ENCODE results near the gene KCNK10.
A peak's percentile ranks its signal among the peaks of the same experiment; 100 is the strongest.

Gene KCNK10

GRCh38 chr14:88185843-88186242 lies 137.2 kb downstream of the KCNK10 start:
- no peak for TF ChIP-seq SUZ12 (IDR thresholded peaks at IDR 0.05; ENCODE audit: extremely low read depth, insufficient read depth, insufficient read length)
- TF ChIP-seq YY1 (IDR thresholded peaks at IDR 0.05; ENCODE audit: insufficient read depth, insufficient read length) = no peak
- TF ChIP-seq ZNF274 (IDR thresholded peaks at IDR 0.05; ENCODE audit: low read depth, low read length) = no peak
- no peak overlapping the region for H3K9ac ChIP-seq (ENCODE audit: insufficient read length, low read depth)
- no peak overlapping the region for H3K4me3 ChIP-seq (ENCODE audit: insufficient read length, low read depth)
- DNase-seq (ENCODE audit: low read depth, low spot score) = no peak
- H3K27me3 ChIP-seq (ENCODE audit: insufficient read depth, insufficient read length) = no peaks in the 10 kb centered on the region
- no peaks in the 10 kb centered on the region for H3K36me3 ChIP-seq (ENCODE audit: insufficient read depth, insufficient read length, low read length)
- H3K4me1 ChIP-seq (ENCODE audit: insufficient read depth, insufficient read length) = no peaks in the 10 kb centered on the region
- no peaks in the 10 kb centered on the region for H3K9me3 ChIP-seq (ENCODE audit: insufficient read depth, low read length)

GRCh38 chr14:88184956-88185355 lies 138.1 kb downstream of the KCNK10 start:
- Histone ChIP-seq H3K9me3 (ENCODE audit: insufficient read depth, low read length) (no peaks in the 10 kb centered on the region), H3K27me3 (ENCODE audit: insufficient read depth, insufficient read length) (no peaks in the 10 kb centered on the region), H3K4me3 (ENCODE audit: insufficient read length, low read depth) (no peak overlapping the region), H3K4me1 (ENCODE audit: insufficient read depth, insufficient read length) (no peaks in the 10 kb centered on the region), H3K36me3 (ENCODE audit: insufficient read depth, insufficient read length, low read length) (no peaks in the 10 kb centered on the region), H3K9ac (ENCODE audit: insufficient read length, low read depth) (no peak overlapping the region)
- TF ChIP-seq YY1 (IDR thresholded peaks at IDR 0.05; ENCODE audit: insufficient read depth, insufficient read length) (no peak), ZNF274 (IDR thresholded peaks at IDR 0.05; ENCODE audit: low read depth, low read length) (no peak), SUZ12 (IDR thresholded peaks at IDR 0.05; ENCODE audit: extremely low read depth, insufficient read depth, insufficient read length) (no peak)
- DNase-seq (ENCODE audit: low read depth, low spot score) = no peak

GRCh38 chr14:88181072-88181471 lies 142.0 kb downstream of the KCNK10 start:
- Histone ChIP-seq H3K9me3 (ENCODE audit: insufficient read depth, low read length) (no peaks in the 10 kb centered on the region), H3K4me3 (ENCODE audit: insufficient read length, low read depth) (no peak overlapping the region), H3K4me1 (ENCODE audit: insufficient read depth, insufficient read length) (no peaks in the 10 kb centered on the region), H3K36me3 (ENCODE audit: insufficient read depth, insufficient read length, low read length) (no peaks in the 10 kb centered on the region), H3K27me3 (ENCODE audit: insufficient read depth, insufficient read length) (no peaks in the 10 kb centered on the region), H3K9ac (ENCODE audit: insufficient read length, low read depth) (no peak overlapping the region)
- no peak for DNase-seq (ENCODE audit: low read depth, low spot score)
- TF ChIP-seq YY1 (IDR thresholded peaks at IDR 0.05; ENCODE audit: insufficient read depth, insufficient read length) (no peak), ZNF274 (IDR thresholded peaks at IDR 0.05; ENCODE audit: low read depth, low read length) (no peak), SUZ12 (IDR thresholded peaks at IDR 0.05; ENCODE audit: extremely low read depth, insufficient read depth, insufficient read length) (no peak)

- no peak overlapping the region for H3K9ac ChIP-seq (ENCODE audit: insufficient read length, low read depth)
- H3K9me3 ChIP-seq (ENCODE audit: insufficient read depth, low read length) = no peaks in the 10 kb centered on the region
- H3K4me3 ChIP-seq (ENCODE audit: insufficient read length, low read depth) = no peak overlapping the region
- H3K27me3 ChIP-seq (ENCODE audit: insufficient read depth, insufficient read length) = no peaks in the 10 kb centered on the region
- no peaks in the 10 kb centered on the region for H3K36me3 ChIP-seq (ENCODE audit: insufficient read depth, insufficient read length, low read length)
- DNase-seq (ENCODE audit: low read depth, low spot score) = no peak
- H3K4me1 ChIP-seq (ENCODE audit: insufficient read depth, insufficient read length) = no peaks in the 10 kb centered on the region
- TF ChIP-seq ZNF274 (IDR thresholded peaks at IDR 0.05; ENCODE audit: low read depth, low read length) (no peak), SUZ12 (IDR thresholded peaks at IDR 0.05; ENCODE audit: extremely low read depth, insufficient read depth, insufficient read length) (no peak), YY1 (IDR thresholded peaks at IDR 0.05; ENCODE audit: insufficient read depth, insufficient read length) (no peak)
These were observed 143.4 kb downstream of the KCNK10 start for GRCh38 chr14:88179716-88180115.

- H3K9ac ChIP-seq (ENCODE audit: insufficient read length, low read depth) = no peak overlapping the region
- no peak for DNase-seq (ENCODE audit: low read depth, low spot score)
- no peak overlapping the region for H3K4me3 ChIP-seq (ENCODE audit: insufficient read length, low read depth)
- no peaks in the 10 kb centered on the region for H3K4me1 ChIP-seq (ENCODE audit: insufficient read depth, insufficient read length)
- TF ChIP-seq YY1 (IDR thresholded peaks at IDR 0.05; ENCODE audit: insufficient read depth, insufficient read length) (no peak), SUZ12 (IDR thresholded peaks at IDR 0.05; ENCODE audit: extremely low read depth, insufficient read depth, insufficient read length) (no peak), ZNF274 (IDR thresholded peaks at IDR 0.05; ENCODE audit: low read depth, low read length) (no peak)
- H3K36me3 ChIP-seq (ENCODE audit: insufficient read depth, insufficient read length, low read length) = no peaks in the 10 kb centered on the region
- peaks cover 3% of the 10 kb centered on the region; the same call in 1 of the 2 replicates for H3K9me3 ChIP-seq (ENCODE audit: insufficient read depth, low read length)
- H3K27me3 ChIP-seq (ENCODE audit: insufficient read depth, insufficient read length) = no peaks in the 10 kb centered on the region
These were observed 152.7 kb downstream of the KCNK10 start for GRCh38 chr14:88170333-88170732.

GRCh38 chr14:88168498-88169165 lies 154.4 kb downstream of the KCNK10 start:
- H3K4me1 ChIP-seq (ENCODE audit: insufficient read depth, insufficient read length) = no peaks in the 10 kb centered on the region
- no peaks in the 10 kb centered on the region for H3K27me3 ChIP-seq (ENCODE audit: insufficient read depth, insufficient read length)
- peaks cover 3% of the 10 kb centered on the region; the same call in 1 of the 2 replicates for H3K9me3 ChIP-seq (ENCODE audit: insufficient read depth, low read length)
- H3K9ac ChIP-seq (ENCODE audit: insufficient read length, low read depth) = no peak overlapping the region
- H3K36me3 ChIP-seq (ENCODE audit: insufficient read depth, insufficient read length, low read length) = no peaks in the 10 kb centered on the region
- DNase-seq (ENCODE audit: low read depth, low spot score) = peak; percentile 38
- TF ChIP-seq ZNF274 (IDR thresholded peaks at IDR 0.05; ENCODE audit: low read depth, low read length) (no peak), SUZ12 (IDR thresholded peaks at IDR 0.05; ENCODE audit: extremely low read depth, insufficient read depth, insufficient read length) (no peak), YY1 (IDR thresholded peaks at IDR 0.05; ENCODE audit: insufficient read depth, insufficient read length) (no peak)
- no peak overlapping the region for H3K4me3 ChIP-seq (ENCODE audit: insufficient read length, low read depth)

GRCh38 chr14:88168025-88168424 lies 155.0 kb downstream of the KCNK10 start:
- TF ChIP-seq ZNF274 (IDR thresholded peaks at IDR 0.05; ENCODE audit: low read depth, low read length) = no peak
- TF ChIP-seq SUZ12 (IDR thresholded peaks at IDR 0.05; ENCODE audit: extremely low read depth, insufficient read depth, insufficient read length) = no peak
- TF ChIP-seq YY1 (IDR thresholded peaks at IDR 0.05; ENCODE audit: insufficient read depth, insufficient read length) = no peak
- Histone ChIP-seq H3K36me3 (ENCODE audit: insufficient read depth, insufficient read length, low read length) (no peaks in the 10 kb centered on the region), H3K4me1 (ENCODE audit: insufficient read depth, insufficient read length) (no peaks in the 10 kb centered on the region), H3K9ac (ENCODE audit: insufficient read length, low read depth) (no peak overlapping the region), H3K4me3 (ENCODE audit: insufficient read length, low read depth) (no peak overlapping the region), H3K27me3 (ENCODE audit: insufficient read depth, insufficient read length) (no peaks in the 10 kb centered on the region), H3K9me3 (ENCODE audit: insufficient read depth, low read length) (peaks cover 3% of the 10 kb centered on the region; the same call in 1 of the 2 replicates)
- DNase-seq (ENCODE audit: low read depth, low spot score) = no peak
